Esophagus squamous epithelium (tissue), 5 donors: ENCODE data around the gene SYNPO2. TPM values are rescaled to one million over a fixed set of nuclear protein-coding genes. Genes with fewer than 3 reads are reported as not detected.
"Not testable (repeated sequence)": the region's sequence is repeated elsewhere in the genome, so short reads cannot be mapped to it uniquely, and the experiment has no call there.

Experiments
- DNase-seq: peaks from one replicate; lab custom pipeline; 2025; lab: John Stamatoyannopoulos, UW
- H3K27ac ChIP-seq, 4 donors: fragments of 200-600 bp; sonication (generic); one replicate each; pipeline ENCODE4 v1.5.1; 2016 to 2019; ENCODE audit warnings: mild to moderate bottlenecking in 1 of 4
- H3K27me3 ChIP-seq, 4 donors: fragments of 200-600 bp; sonication (generic); 1 replicate in 3 of 4; 2 replicates in 1 of 4; pipeline versions ENCODE4 v1.5.1 to v1.6.0; 2017 to 2021; ENCODE audit warnings: antibody characterized with exemption in 1 of 4
- H3K36me3 ChIP-seq, 3 donors: fragments of 200-600 bp; sonication (generic); one replicate each; pipeline ENCODE4 v1.5.1; 2016 to 2019
- H3K4me1 ChIP-seq, 3 donors: fragments of 200-600 bp; sonication (generic); one replicate each; pipeline ENCODE4 v1.5.1; 2017 to 2019
- H3K4me3 ChIP-seq, 4 donors: fragments of 200-600 bp; sonication (generic); 1 replicate in 3 of 4; 2 replicates in 1 of 4; pipeline ENCODE4 v1.5.1; 2016 to 2019; ENCODE audit warnings: mild to moderate bottlenecking in 2 of 4, moderate library complexity in 1 of 4
- H3K9me3 ChIP-seq, 3 donors: fragments of 200-600 bp; sonication (generic); one replicate each; pipeline ENCODE4 v1.5.1; 2016 to 2019
- POLR2A ChIP-seq, 4 donors: fragments of 450-650 bp; IDR thresholded peaks; one replicate each; pipeline ENCODE4 v1.6.1; 2017; ENCODE audit warnings: antibody characterized with exemption in 4 of 4, mild to moderate bottlenecking in 4 of 4, moderate library complexity in 3 of 4
- WGBS, 2 donors: methylation state at CpG; one replicate each; pipeline ENCODE4 v1.1.5; 2018; 5-methylcytosine and 5-hydroxymethylcytosine counted together
- intact Hi-C: fragments of 100-400 bp; cut with DNase I; formaldehyde crosslinking; loops from one replicate; pipeline ENCODE4 v1.15.0; 2022
- total RNA-seq, 4 donors: library from RNA; depleted of rRNA; stranded (reverse); fragments of >200 nt; gene quantifications; one replicate each; pipeline ENCODE4 v1.1.0, GENCODE V29; 2016
- TF ChIP-seq, protein P1 (sequence below), 6 experiments: fragments of 450-650 bp in 4 of 6; fragments of 200-600 bp in 2 of 6; sonication (generic) in 2 of 6; IDR thresholded peaks; one replicate each; pipeline ENCODE4 v1.5.1; 2016 to 2019; ENCODE audit warnings: antibody characterized with exemption in 6 of 6, mild to moderate bottlenecking in 4 of 6, moderate library complexity in 4 of 6
- donor health status: DM: yes; HTN: yes; CAD: no.

SYNPO2 gene
- total RNA-seq, 4 donors from 2014 or later: 19.0 to 418 (median 84.2) TPM

DNA sequence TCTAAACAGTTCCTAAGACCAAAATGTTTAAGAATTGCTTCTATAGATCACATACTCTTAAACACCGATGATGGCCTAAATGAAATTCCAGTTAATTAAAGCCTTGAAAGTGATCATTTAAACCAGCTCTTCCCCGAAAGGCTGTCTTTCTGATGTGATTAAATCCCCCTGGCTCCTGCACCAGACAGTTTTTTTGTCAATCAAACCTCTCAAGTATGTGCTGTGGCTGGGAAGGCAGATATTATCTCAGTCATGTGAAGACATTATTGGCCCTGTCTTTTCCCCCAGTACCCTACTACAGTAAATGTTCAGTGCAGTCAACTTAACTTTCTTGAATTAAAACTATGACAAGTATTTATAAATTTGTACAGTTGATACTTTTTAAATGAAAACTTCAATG lies 126.0 kb downstream of the SYNPO2 start:
- TF ChIP-seq, protein P1, sequence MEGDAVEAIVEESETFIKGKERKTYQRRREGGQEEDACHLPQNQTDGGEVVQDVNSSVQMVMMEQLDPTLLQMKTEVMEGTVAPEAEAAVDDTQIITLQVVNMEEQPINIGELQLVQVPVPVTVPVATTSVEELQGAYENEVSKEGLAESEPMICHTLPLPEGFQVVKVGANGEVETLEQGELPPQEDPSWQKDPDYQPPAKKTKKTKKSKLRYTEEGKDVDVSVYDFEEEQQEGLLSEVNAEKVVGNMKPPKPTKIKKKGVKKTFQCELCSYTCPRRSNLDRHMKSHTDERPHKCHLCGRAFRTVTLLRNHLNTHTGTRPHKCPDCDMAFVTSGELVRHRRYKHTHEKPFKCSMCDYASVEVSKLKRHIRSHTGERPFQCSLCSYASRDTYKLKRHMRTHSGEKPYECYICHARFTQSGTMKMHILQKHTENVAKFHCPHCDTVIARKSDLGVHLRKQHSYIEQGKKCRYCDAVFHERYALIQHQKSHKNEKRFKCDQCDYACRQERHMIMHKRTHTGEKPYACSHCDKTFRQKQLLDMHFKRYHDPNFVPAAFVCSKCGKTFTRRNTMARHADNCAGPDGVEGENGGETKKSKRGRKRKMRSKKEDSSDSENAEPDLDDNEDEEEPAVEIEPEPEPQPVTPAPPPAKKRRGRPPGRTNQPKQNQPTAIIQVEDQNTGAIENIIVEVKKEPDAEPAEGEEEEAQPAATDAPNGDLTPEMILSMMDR (IDR thresholded peaks at IDR 0.05): no peak
- TF ChIP-seq POLR2A (IDR thresholded peaks at IDR 0.05): no peak
- WGBS, 2 donors: 77 to 83% methylated on average over 2 of the region's 2 CpGs
- intact Hi-C loops: no loop called here
- H3K27ac ChIP-seq: peak overlapping the region in 3 of 4 donors; percentile 61 to 81 (median 80)
- DNase-seq: no peak
- H3K4me1 ChIP-seq: peaks cover 0 to 15% (median 6%) of the 10 kb centered on the region in 3 donors
- H3K27me3 ChIP-seq: no peaks in the 10 kb centered on the region
- no peaks in the 10 kb centered on the region for H3K9me3 ChIP-seq
- H3K4me3 ChIP-seq: no peak overlapping the region
- H3K36me3 ChIP-seq: no peaks in the 10 kb centered on the region

- H3K9me3 ChIP-seq: no peaks in the 10 kb centered on the region
- no peaks in the 10 kb centered on the region for H3K27me3 ChIP-seq
- DNase-seq: no peak
- H3K4me3 ChIP-seq: no peak overlapping the region
- no peaks in the 10 kb centered on the region for H3K36me3 ChIP-seq
- intact Hi-C loops: no loop called here
- no peaks in the 10 kb centered on the region for H3K4me1 ChIP-seq
- TF ChIP-seq, protein P1 (IDR thresholded peaks at IDR 0.05): no peak
- no peak for TF ChIP-seq POLR2A (IDR thresholded peaks at IDR 0.05)
- H3K27ac ChIP-seq: peak overlapping the region in 3 of 4 donors; percentile 75 to 81 (median 80)
- WGBS, 2 donors: 38 to 52% methylated on average over 2 of the region's 2 CpGs
These were observed 128.0 kb downstream of the SYNPO2 start for GRCh38 chr4:119016636-119017035.

DNA sequence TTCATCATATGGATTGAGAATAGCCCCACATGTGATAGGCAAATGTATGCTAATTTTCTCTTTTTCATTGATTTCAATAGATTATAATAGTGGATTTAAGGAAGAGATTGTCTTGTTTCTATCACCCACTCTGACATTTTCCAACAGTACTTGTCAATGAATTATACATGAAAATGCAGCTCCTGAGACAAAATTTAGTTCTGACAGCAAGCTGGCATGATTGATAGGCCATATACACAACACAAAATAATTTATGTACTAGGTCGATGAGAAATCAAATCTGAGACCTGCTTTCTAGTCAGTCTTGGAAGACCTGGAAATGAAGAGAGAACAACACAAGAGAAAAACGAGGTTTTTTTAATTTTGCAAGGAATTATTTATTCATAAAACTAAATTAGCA lies 129.0 kb downstream of the SYNPO2 start:
- H3K27ac ChIP-seq: peak overlapping the region; percentile 27 to 81 (median 78)
- no peaks in the 10 kb centered on the region for H3K36me3 ChIP-seq
- DNase-seq: no peak
- no peak overlapping the region for H3K4me3 ChIP-seq
- 72 to 73% methylated on average over 2 of the region's 2 CpGs for WGBS, 2 donors
- H3K4me1 ChIP-seq: no peaks in the 10 kb centered on the region
- intact Hi-C loops: no loop called here
- no peaks in the 10 kb centered on the region for H3K27me3 ChIP-seq
- no peaks in the 10 kb centered on the region for H3K9me3 ChIP-seq
- TF ChIP-seq POLR2A (IDR thresholded peaks at IDR 0.05): no peak
- TF ChIP-seq, protein P1 (IDR thresholded peaks at IDR 0.05): no peak

DNA sequence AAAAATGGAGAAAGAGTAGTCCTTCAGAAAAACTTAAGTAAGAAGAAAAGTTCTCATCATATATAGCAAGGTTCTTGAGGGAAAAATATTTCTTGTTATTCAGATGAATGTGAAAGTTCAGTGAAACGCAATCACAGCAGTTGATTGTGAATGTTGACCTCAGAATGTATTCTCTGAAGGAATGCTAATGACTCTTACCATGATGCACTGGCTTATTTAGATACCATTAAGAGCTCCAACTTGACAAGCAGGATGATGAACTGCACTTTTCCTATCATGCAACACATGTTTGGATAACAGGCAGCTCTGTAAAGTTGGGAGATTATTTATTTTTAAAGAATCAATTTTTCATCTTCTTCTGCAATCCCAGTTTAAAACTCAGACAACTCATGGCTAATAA lies 131.5 kb downstream of the SYNPO2 start:
- DNase-seq: no peak
- no peaks in the 10 kb centered on the region for H3K9me3 ChIP-seq
- no peak overlapping the region for H3K4me3 ChIP-seq
- H3K4me1 ChIP-seq: peaks cover 0 to 5% (median 3%) of the 10 kb centered on the region in 3 donors
- no peaks in the 10 kb centered on the region for H3K27me3 ChIP-seq
- intact Hi-C loops: no loop called here
- no peak for TF ChIP-seq POLR2A (IDR thresholded peaks at IDR 0.05)
- TF ChIP-seq, protein P1 (IDR thresholded peaks at IDR 0.05): no peak
- 31 to 42% methylated on average over 1 of the region's 1 CpG for WGBS, 2 donors
- H3K36me3 ChIP-seq: no peaks in the 10 kb centered on the region
- peak overlapping the region; percentile 10 to 81 (median 80) for H3K27ac ChIP-seq

DNA sequence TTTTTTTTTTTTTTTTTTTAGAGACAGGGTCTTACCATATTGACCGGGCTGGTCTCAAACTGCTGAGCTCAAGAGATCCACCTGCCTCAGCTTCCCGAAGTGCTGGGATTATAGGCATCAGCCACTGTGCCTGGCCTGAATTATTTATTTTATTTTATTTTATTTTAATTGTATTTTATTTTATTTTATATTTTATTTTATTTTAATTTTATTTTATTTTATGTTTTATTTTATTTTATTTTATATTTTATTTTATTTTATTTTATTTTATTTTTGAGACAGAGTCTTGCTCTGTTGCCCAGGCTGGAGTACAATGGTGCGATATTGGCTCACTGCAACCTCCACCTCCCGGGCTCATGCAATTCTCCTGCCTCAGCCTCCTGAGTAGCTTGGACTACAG lies 133.9 kb downstream of the SYNPO2 start:
- H3K9me3 ChIP-seq, H3K36me3 ChIP-seq, intact Hi-C loops, DNase-seq, H3K4me3 ChIP-seq, H3K27me3 ChIP-seq: not testable (repeated sequence)
- WGBS, 2 donors: 91 to 100% methylated on average over 4 of the region's 4 CpGs
- H3K4me1 ChIP-seq: peaks cover 0 to 26% (median 4%) of the 10 kb centered on the region in 3 donors
- H3K27ac ChIP-seq: peak overlapping the region in 3 of 4 donors; percentile 53 to 93 (median 80)

DNA sequence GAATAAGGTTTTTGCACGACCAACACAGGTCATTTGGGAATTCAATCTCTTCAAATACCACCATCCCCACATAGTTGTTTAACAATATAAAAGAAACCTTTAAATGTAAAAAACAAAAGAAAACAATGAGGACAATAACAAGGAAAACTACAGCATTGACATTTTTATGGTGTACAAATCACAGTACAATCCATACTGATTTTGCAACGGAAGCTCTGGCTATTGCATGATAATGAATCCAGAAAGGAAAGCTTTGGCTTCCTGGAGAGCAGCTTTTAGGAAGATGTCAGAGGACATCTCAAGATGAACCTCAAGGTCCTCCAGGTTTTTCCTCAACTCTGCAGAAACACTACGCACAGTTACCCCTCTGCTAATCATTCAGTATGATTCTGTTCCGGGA lies 135.4 kb downstream of the SYNPO2 start:
- no peak for DNase-seq
- TF ChIP-seq, protein P1 (IDR thresholded peaks at IDR 0.05): no peak
- TF ChIP-seq POLR2A (IDR thresholded peaks at IDR 0.05): no peak
- H3K4me1 ChIP-seq: peaks cover 0 to 26% (median 4%) of the 10 kb centered on the region in 3 donors
- 78% methylated on average over 4 of the region's 4 CpGs for WGBS, 2 donors
- H3K36me3 ChIP-seq: no peaks in the 10 kb centered on the region
- H3K4me3 ChIP-seq: no peak overlapping the region
- H3K9me3 ChIP-seq: no peaks in the 10 kb centered on the region
- intact Hi-C loops: no loop called here
- no peaks in the 10 kb centered on the region for H3K27me3 ChIP-seq
- peak overlapping the region in 3 of 4 donors; percentile 90 to 93 (median 93) for H3K27ac ChIP-seq
